ENCODE data around the gene CIPC.

CIPC gene

DNA sequence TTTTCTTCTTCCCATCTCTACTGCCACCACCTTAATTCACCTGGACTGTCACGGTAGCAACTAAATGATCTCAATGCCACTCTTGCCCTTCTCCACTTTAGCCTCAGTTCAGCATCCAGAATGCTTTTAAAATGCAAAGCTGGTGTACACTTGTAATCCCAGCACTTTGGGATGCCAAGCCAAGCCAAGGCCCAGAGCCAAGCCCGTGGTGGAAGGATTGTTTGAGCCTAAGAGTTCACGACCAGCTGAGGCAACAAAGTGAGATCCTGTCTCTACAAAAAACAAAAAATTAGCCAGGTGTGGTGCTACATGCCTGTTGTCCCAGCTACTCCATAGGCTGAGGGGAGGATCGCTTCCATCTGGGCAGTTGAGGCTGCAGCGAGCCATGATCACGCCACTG lies 5.9 kb downstream of the CIPC start:
- H3K27ac Mint-ChIP-seq, result no peak overlapping the region
- H3K9me3 Mint-ChIP-seq, result no peaks in the 10 kb centered on the region
- no peak overlapping the region for H3K4me3 Mint-ChIP-seq
- H3K36me3 Mint-ChIP-seq (ENCODE audit: low read depth), result peaks cover 17% of the 10 kb centered on the region
- no peaks in the 10 kb centered on the region for H3K27me3 Mint-ChIP-seq (ENCODE audit: low read depth)
- peaks cover 17% of the 10 kb centered on the region for H3K4me1 Mint-ChIP-seq (ENCODE audit: low read depth)

DNA sequence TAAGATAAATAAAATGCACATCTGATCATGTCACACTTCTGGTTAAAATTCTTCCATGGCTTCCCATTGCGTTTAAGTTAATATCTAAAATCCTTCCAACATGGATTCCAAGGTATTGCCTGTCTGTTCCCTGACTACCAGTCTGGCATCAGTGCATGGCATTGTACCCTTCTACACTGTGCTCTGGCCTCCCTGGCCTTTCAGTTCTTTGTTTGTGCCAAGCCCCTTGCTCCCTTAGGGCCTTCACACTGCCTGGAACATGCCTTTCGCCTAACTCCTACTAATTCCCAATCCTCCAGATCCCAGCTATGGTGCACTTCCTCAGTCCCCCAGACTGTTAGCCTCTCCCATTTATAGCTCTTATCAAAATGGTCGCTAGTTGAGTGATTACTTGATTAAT lies 6.3 kb downstream of the CIPC start:
- Mint-ChIP-seq H3K4me1 (ENCODE audit: low read depth) (peaks cover 13% of the 10 kb centered on the region), H3K4me3 (no peak overlapping the region), H3K36me3 (ENCODE audit: low read depth) (peaks cover 18% of the 10 kb centered on the region), H3K27ac (no peak overlapping the region), H3K9me3 (no peaks in the 10 kb centered on the region), H3K27me3 (ENCODE audit: low read depth) (no peaks in the 10 kb centered on the region)

DNA sequence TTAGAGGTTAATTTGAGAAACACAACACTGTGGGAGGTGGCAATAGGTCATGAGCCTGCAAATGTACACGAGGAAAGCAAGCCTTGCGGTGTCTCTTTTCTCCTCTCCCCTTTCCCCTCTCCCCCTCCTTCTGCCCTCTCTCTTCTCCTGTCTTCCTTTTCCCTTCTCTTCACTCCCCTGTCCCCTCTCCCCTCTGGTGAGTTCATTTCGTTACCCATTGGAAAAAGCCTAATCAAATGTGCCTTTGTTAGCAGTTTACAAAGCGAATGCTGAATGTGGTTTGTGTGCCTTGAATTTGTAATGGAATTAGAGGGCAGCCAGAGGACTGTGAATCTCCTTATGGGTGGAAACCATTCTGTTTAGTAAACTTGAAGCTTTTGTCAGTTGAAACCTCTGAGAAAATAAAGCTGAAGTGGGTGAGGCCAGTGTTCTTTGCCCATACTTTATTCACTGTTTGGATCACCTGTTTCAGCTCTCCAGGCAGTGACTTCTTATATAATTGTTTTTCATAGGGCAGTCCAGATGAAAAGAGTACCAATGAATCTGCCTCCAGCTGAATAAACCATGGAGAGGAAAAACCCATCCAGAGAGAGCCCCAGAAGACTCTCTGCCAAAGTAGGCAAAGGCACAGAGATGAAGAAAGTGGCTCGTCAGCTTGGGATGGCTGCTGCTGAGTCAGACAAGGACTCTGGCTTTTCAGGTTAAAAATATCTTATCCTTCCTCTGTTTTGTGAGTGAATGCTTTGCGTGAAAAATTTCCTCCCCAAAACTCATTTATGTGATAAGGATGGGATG lies 7.3 kb downstream of the CIPC start:
- H3K36me3 Mint-ChIP-seq (ENCODE audit: low read depth), result peaks cover 18% of the 10 kb centered on the region
- H3K27ac Mint-ChIP-seq, result no peak overlapping the region
- no peaks in the 10 kb centered on the region for H3K27me3 Mint-ChIP-seq (ENCODE audit: low read depth)
- no peaks in the 10 kb centered on the region for H3K9me3 Mint-ChIP-seq
- peaks cover 8% of the 10 kb centered on the region for H3K4me1 Mint-ChIP-seq (ENCODE audit: low read depth)
- H3K4me3 Mint-ChIP-seq, result no peak overlapping the region

DNA sequence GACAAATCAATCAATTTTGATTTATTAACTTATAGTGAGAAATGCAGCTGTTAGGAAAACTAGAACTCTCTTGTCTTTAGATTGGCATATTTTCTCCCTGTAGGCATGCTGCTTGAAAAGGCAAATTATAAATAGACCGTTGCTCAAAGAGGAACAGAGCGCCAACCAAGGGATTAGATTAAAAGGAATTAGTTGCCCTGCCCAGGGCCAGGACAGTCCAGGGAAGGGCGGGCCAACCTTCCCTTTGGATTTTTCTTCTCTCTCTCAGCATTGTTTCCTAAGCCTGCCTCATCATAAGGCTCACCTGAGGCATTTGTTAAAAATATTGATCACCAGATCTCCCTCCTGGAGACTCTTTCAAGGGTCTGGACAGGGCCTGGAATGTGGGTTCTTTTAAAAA lies 8.6 kb downstream of the CIPC start:
- Mint-ChIP-seq H3K9me3 (no peaks in the 10 kb centered on the region), H3K36me3 (ENCODE audit: low read depth) (peaks cover 20% of the 10 kb centered on the region), H3K27me3 (ENCODE audit: low read depth) (no peaks in the 10 kb centered on the region), H3K4me1 (ENCODE audit: low read depth) (no peaks in the 10 kb centered on the region), H3K4me3 (no peak overlapping the region), H3K27ac (no peak overlapping the region)

DNA sequence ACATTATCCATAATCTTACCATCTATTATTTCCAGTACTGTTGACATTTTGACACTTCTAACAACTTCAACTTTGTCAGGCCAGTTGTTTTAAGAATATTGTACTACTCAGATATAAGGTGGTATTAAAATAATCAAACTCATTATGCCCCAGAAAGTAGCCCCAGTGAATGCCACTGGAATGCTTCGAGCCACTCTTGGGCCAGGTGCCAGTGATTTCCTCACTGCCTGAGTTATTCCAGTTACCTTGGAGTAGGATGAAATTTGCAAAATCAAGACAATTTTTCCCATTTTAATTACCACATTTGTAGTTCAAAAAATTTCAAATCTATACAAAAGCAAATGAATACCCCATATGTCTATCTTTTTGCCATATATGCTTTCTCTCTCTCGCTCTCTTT lies 9.2 kb downstream of the CIPC start:
- Mint-ChIP-seq H3K27me3 (ENCODE audit: low read depth) (no peaks in the 10 kb centered on the region), H3K4me1 (ENCODE audit: low read depth) (no peaks in the 10 kb centered on the region), H3K9me3 (no peaks in the 10 kb centered on the region), H3K27ac (no peak overlapping the region), H3K4me3 (no peak overlapping the region), H3K36me3 (ENCODE audit: low read depth) (peaks cover 20% of the 10 kb centered on the region)

DNA sequence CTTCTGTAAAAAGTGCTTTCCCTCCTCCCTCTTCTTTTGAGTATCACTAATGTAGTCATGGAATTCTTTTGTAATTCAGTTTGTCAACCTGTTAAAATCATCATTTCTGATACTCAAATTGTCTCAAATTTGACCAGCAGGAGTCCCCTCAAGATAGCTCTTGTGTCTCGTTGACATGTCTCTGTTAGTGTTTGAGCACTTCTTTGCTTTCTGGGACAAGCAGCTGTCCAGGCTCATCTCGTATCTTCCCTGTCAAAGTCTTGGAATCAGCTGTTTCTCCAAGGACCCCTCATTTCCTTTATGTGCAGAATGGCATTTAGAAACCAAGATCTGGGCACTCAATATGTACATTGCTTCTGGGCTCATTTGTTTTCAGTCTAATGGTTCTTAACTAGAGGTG lies 10.7 kb downstream of the CIPC start:
- H3K27ac Mint-ChIP-seq, result no peak overlapping the region
- H3K36me3 Mint-ChIP-seq (ENCODE audit: low read depth), result peaks cover 22% of the 10 kb centered on the region
- H3K4me3 Mint-ChIP-seq, result no peak overlapping the region
- no peaks in the 10 kb centered on the region for H3K4me1 Mint-ChIP-seq (ENCODE audit: low read depth)
- H3K9me3 Mint-ChIP-seq, result no peaks in the 10 kb centered on the region
- no peaks in the 10 kb centered on the region for H3K27me3 Mint-ChIP-seq (ENCODE audit: low read depth)

DNA sequence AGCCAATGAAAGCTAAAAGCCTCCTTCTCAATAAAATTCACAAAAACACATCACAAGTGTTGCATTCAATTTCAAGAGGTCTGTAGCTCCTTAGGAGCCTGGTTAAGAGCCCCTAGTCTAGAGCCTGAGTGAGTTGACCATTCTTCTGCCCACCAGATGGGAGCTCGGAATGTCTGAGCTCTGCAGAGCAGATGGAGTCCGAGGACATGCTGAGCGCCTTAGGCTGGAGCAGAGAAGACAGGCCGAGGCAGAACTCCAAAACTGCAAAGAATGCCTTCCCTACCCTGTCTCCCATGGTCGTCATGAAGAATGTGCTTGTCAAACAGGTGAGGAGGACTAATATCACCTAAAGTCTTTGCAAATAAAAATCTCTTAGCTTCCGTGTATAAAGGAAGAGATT lies 11.6 kb downstream of the CIPC start:
- Mint-ChIP-seq H3K27ac (no peak overlapping the region), H3K36me3 (ENCODE audit: low read depth) (peaks cover 27% of the 10 kb centered on the region)

DNA sequence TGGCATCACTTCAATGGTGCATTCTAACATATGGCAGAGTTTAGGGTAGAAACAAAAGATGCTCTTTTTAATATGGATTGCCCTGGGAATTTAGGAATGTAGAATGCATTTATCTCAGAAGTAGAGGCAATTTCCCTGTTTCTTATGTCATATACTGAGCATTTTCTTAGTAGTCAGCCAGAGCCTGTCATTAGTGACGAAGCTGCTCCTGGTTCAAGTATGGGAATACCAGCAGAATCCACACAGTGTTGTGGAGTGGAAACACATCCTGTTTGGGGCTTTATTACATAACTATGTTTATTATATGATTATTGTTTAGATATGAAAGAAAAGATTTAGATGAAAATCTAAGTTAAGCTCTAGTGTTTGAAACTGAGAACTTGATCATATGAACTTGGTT lies 12.2 kb downstream of the CIPC start:
- Mint-ChIP-seq H3K4me1 (ENCODE audit: low read depth) (no peaks in the 10 kb centered on the region), H3K4me3 (no peak overlapping the region), H3K9me3 (no peaks in the 10 kb centered on the region), H3K27ac (no peak overlapping the region), H3K36me3 (ENCODE audit: low read depth) (peaks cover 28% of the 10 kb centered on the region), H3K27me3 (ENCODE audit: low read depth) (no peaks in the 10 kb centered on the region)

More for the DNA sequence above, 11.6 kb downstream of the CIPC start:
- H3K4me1 Mint-ChIP-seq (ENCODE audit: low read depth), result no peaks in the 10 kb centered on the region
- H3K9me3 Mint-ChIP-seq, result no peaks in the 10 kb centered on the region
- H3K27me3 Mint-ChIP-seq (ENCODE audit: low read depth), result no peaks in the 10 kb centered on the region
- H3K4me3 Mint-ChIP-seq, result no peak overlapping the region

DNA sequence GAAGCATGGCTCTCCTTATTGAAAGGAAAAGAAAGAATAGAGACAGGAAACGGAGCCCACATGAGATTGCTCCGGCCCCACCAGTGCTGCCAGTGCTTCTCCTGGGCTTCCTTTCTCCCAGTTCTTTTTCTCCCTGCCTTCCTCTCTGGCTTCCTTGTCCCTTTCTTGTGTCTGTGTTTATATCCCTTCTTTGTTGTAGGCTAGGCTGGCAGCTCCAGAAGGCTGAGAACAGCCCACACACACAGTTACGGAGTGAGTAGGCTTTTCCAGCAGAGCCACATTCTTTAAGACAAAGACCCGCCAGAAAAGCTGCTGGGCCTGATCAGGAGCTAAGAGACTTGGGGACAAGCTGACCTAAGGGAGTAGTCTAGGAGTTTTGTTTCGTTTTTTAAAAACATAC lies 13.0 kb downstream of the CIPC start:
- Mint-ChIP-seq H3K36me3 (ENCODE audit: low read depth) (peaks cover 28% of the 10 kb centered on the region), H3K4me1 (ENCODE audit: low read depth) (no peaks in the 10 kb centered on the region), H3K4me3 (no peak overlapping the region), H3K9me3 (no peaks in the 10 kb centered on the region), H3K27ac (no peak overlapping the region), H3K27me3 (ENCODE audit: low read depth) (no peaks in the 10 kb centered on the region)

DNA sequence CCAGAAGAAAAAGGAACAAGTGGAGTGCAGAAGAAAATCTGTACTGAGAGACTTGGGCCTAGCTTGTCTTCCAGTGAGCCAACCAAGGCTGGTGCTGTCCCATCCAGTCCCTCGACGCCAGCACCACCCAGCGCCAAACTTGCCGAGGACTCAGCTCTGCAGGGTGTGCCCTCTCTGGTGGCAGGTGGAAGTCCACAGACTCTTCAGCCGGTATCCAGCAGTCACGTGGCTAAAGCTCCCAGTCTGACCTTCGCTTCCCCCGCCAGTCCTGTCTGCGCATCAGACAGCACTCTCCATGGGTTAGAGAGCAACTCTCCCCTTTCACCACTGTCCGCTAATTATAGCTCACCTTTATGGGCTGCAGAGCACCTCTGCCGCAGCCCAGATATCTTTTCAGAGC lies 15.6 kb downstream of the CIPC start:
- no peaks in the 10 kb centered on the region for H3K9me3 Mint-ChIP-seq
- no peaks in the 10 kb centered on the region for H3K4me1 Mint-ChIP-seq (ENCODE audit: low read depth)
- no peak overlapping the region for H3K27ac Mint-ChIP-seq
- peaks cover 15% of the 10 kb centered on the region for H3K36me3 Mint-ChIP-seq (ENCODE audit: low read depth)
- no peak overlapping the region for H3K4me3 Mint-ChIP-seq
- H3K27me3 Mint-ChIP-seq (ENCODE audit: low read depth), result no peaks in the 10 kb centered on the region

DNA sequence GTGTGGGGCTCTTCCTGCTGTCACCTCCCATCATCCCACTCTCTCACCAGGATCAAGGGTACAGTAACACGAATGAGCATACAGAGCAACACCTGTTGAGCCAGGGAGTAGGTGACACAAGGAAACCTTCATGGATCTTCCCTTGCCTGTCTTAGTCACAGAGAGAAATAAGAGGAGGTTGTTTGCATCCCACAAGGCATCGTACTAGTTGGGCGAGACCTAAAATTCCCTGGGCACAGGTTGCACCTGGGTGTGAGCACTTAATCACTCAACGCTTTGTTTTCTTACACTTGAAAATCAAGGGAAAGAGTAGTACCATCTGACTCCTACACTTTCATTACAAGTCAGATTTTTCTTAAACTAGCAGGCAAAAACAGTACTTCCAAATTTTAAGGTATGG lies 16.6 kb downstream of the CIPC start:
- Mint-ChIP-seq H3K27me3 (ENCODE audit: low read depth) (no peaks in the 10 kb centered on the region), H3K27ac (no peak overlapping the region), H3K9me3 (no peaks in the 10 kb centered on the region), H3K4me1 (ENCODE audit: low read depth) (no peaks in the 10 kb centered on the region), H3K4me3 (no peak overlapping the region), H3K36me3 (ENCODE audit: low read depth) (peaks cover 11% of the 10 kb centered on the region)

DNA sequence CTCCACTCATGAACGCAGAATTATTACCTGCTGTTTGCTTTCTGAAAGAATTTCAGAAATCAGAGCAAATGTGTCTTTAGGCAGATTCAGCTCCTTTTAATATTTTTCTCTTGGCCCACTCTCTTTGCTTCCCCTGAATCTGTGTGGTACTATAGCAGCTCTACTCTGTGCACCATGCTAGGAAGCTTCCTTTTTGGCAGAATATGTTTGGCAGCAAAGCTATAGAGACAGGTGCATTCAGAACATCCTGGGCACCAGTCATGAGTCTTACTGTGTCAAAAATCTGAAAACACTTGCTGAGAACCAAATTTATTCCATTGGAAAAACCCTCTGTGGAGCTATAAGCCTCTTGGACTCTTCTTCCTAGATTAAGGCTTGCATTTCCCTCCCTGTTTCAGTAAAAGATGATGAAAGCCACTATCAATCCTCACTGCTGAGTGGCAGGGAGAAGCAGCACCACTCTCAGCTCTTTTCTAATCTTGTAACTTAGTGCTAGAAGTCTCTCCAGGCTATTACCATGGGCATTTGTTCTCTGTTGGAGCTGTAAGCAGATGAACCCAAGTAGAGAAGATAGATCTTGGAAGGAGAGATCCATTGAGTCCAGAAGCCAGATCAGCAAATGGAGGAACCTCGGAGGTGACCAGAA lies 18.2 kb downstream of the CIPC start:
- Mint-ChIP-seq H3K9me3 (no peaks in the 10 kb centered on the region), H3K27me3 (ENCODE audit: low read depth) (no peaks in the 10 kb centered on the region), H3K27ac (no peak overlapping the region), H3K36me3 (ENCODE audit: low read depth) (peaks cover 9% of the 10 kb centered on the region), H3K4me3 (no peak overlapping the region), H3K4me1 (ENCODE audit: low read depth) (peaks cover 9% of the 10 kb centered on the region)

DNA sequence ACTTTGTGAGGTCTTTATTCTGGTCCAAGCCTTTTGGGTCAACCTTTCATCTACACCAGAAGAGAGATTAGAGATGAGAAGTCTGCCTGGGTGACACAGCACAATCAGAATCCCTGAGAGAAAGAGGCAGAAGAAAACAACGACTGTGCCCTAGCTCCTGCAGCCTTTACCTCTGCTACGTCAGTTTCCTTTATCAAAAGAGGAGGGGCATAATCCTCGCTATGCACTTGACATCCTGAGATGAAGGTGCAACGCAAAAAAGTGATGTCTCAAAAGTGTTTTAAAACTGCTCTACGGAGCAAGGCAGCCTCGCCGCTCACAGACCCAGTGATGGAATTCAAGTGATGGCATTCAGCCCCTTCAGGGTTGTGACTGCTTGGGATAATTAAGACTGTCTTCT lies 21.8 kb downstream of the CIPC start:
- no peaks in the 10 kb centered on the region for H3K9me3 Mint-ChIP-seq
- H3K27ac Mint-ChIP-seq, result peak overlapping the region; percentile 36
- peaks cover 23% of the 10 kb centered on the region for H3K4me1 Mint-ChIP-seq (ENCODE audit: low read depth)
- peaks cover 3% of the 10 kb centered on the region for H3K36me3 Mint-ChIP-seq (ENCODE audit: low read depth)
- peaks cover 15% of the 10 kb centered on the region for H3K27me3 Mint-ChIP-seq (ENCODE audit: low read depth)
- H3K4me3 Mint-ChIP-seq, result no peak overlapping the region

DNA sequence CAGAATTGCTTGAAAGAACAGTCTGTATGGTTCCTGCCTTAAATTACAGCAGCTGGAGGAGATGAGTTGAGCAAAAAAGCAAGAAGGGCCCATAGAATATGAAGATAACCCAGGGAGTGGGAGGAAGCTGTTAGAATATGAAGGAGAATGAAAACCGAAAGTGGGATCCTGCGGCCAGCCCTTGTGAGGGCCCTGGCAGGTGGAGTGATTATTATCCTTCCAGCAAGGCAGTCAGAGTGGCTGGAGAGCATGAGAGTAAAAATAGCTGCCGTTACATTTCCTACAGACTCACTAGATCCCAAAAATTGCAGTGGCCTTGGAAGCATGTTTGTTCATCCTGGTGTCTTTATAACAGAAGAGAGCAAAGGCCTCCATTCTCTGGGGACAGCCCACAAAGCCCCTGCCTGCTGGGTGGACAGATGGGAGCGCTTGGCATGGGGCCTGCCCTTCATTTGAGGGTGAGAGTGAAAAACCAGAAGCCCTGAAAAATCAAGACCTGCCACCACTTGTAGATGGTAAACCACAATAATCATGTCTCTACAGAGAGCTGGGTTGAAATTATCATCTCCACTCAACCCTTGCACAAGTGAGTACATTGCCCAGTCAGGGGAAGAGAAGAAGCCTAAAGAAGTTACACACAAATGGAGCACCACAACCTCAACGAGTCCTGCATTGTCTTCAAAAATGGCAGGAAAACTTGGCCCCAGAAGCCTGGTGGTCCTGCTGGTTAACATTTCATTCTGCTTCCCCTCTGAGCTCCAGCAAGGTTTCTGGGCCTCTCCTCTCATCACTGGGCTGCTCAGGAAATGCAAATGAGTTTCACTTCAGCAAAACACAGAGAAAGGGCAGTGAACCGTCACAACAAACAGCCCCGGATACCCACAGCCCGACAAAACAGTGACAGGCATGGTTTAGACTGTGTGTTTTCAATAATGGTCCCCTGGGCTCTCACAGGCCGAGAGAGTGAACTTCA lies 23.0 kb downstream of the CIPC start:
- peaks cover 24% of the 10 kb centered on the region for H3K27me3 Mint-ChIP-seq (ENCODE audit: low read depth)
- H3K9me3 Mint-ChIP-seq, result no peaks in the 10 kb centered on the region
- H3K36me3 Mint-ChIP-seq (ENCODE audit: low read depth), result peaks cover 3% of the 10 kb centered on the region
- peak overlapping the region; percentile 38 for H3K4me3 Mint-ChIP-seq
- peaks cover 27% of the 10 kb centered on the region for H3K4me1 Mint-ChIP-seq (ENCODE audit: low read depth)
- peak overlapping the region; percentile 80 for H3K27ac Mint-ChIP-seq
